ENCODE measurements around the gene AHCY.
"Not testable (repeated sequence)": the region's sequence is repeated elsewhere in the genome, so short reads cannot be mapped to it uniquely, and the experiment has no call there.

AHCY gene

GRCh38 chr20:34294563-34294962 is 8.6 kb downstream of the AHCY start:
- no peak for DNase-seq (ENCODE audit: low read depth in 2 of 2)
- no peak for TF ChIP-seq CTCF (IDR thresholded peaks at IDR 0.05; ENCODE audit: low read depth, low read length)

GRCh38 chr20:34293589-34293988 is 9.6 kb downstream of the AHCY start:
- H3K4me3 ChIP-seq (replicated peaks in 1 of 2; ENCODE audit: low read depth in 2 of 2, low read length in 2 of 2), result no peak overlapping the region
- no peak for DNase-seq (ENCODE audit: low read depth in 2 of 2)
- no peak for TF ChIP-seq CTCF (IDR thresholded peaks at IDR 0.05; ENCODE audit: low read depth, low read length)

More at GRCh38 chr20:34294563-34294962, 8.6 kb downstream of the AHCY start:
- no peak overlapping the region for H3K4me3 ChIP-seq (replicated peaks in 1 of 2; ENCODE audit: low read depth in 2 of 2, low read length in 2 of 2)

GRCh38 chr20:34293119-34293518 is 10.0 kb downstream of the AHCY start:
- H3K4me3 ChIP-seq (replicated peaks in 1 of 2; ENCODE audit: low read depth in 2 of 2, low read length in 2 of 2), result no peak overlapping the region
- no peak for DNase-seq (ENCODE audit: low read depth in 2 of 2)
- no peak for TF ChIP-seq CTCF (IDR thresholded peaks at IDR 0.05; ENCODE audit: low read depth, low read length)

GRCh38 chr20:34292496-34292895 is 10.7 kb downstream of the AHCY start:
- H3K4me3 ChIP-seq (replicated peaks in 1 of 2; ENCODE audit: low read depth in 2 of 2, low read length in 2 of 2), result no peak overlapping the region
- TF ChIP-seq CTCF (IDR thresholded peaks at IDR 0.05; ENCODE audit: low read depth, low read length), result no peak
- DNase-seq (ENCODE audit: low read depth in 2 of 2), result no peak

GRCh38 chr20:34290471-34290870 is 12.7 kb downstream of the AHCY start:
- H3K4me3 ChIP-seq (replicated peaks in 1 of 2; ENCODE audit: low read depth in 2 of 2, low read length in 2 of 2), result no peak overlapping the region
- no peak for TF ChIP-seq CTCF (IDR thresholded peaks at IDR 0.05; ENCODE audit: low read depth, low read length)
- no peak for DNase-seq (ENCODE audit: low read depth in 2 of 2)

- not testable (repeated sequence) for H3K4me3 ChIP-seq (replicated peaks in 1 of 2; ENCODE audit: low read depth in 2 of 2, low read length in 2 of 2)
Measured at GRCh38 chr20:34287500-34287899, 15.7 kb downstream of the AHCY start.

GRCh38 chr20:34285450-34285849 is 17.7 kb downstream of the AHCY start:
- H3K4me3 ChIP-seq (replicated peaks in 1 of 2; ENCODE audit: low read depth in 2 of 2, low read length in 2 of 2), result no peak overlapping the region
- TF ChIP-seq CTCF (IDR thresholded peaks at IDR 0.05; ENCODE audit: low read depth, low read length), result no peak
- DNase-seq (ENCODE audit: low read depth in 2 of 2), result no peak

More at GRCh38 chr20:34287500-34287899, 15.7 kb downstream of the AHCY start:
- DNase-seq (ENCODE audit: low read depth in 2 of 2), result not testable (repeated sequence)
